ENCODE measurements around the gene JSRP1.

The JSRP1 gene

GRCh38 chr19:2212861-2213711, 43.1 kb downstream of the JSRP1 start:
- DNase-seq = no peak

GRCh38 chr19:2210987-2211740, 45.1 kb downstream of the JSRP1 start:
- DNase-seq = no peak

- no peak for DNase-seq
These were observed 46.0 kb downstream of the JSRP1 start for GRCh38 chr19:2210206-2210605.

- no peak for DNase-seq
These were observed 46.8 kb downstream of the JSRP1 start for GRCh38 chr19:2209408-2209807.

- no peak for DNase-seq
These were observed 47.2 kb downstream of the JSRP1 start for GRCh38 chr19:2208975-2209374.

- peak; percentile 18 for DNase-seq
These were observed 48.0 kb downstream of the JSRP1 start for GRCh38 chr19:2207991-2208860.

- no peak for DNase-seq
These were observed 49.2 kb downstream of the JSRP1 start for GRCh38 chr19:2207008-2207407.

GRCh38 chr19:2202366-2202765, 53.9 kb downstream of the JSRP1 start:
- no peak for DNase-seq
